ENCODE data around the gene SSNA1. TPM values are rescaled to one million over a fixed set of nuclear protein-coding genes. Genes with fewer than 3 reads are reported as not detected.

Gene SSNA1
- polyA plus RNA-seq, 1 experiment = 35.0 TPM

GRCh38 chr9:137166380-137167229 lies 21.9 kb upstream of the SSNA1 start:
- no peak for TF ChIP-seq CTCF (IDR thresholded peaks at IDR 0.05; ENCODE audit: low read depth, low read length)
- ChIA-PET CTCF (interaction anchor here (0.6 kb wide), 1 partner anchor 46 kb away, joined by 3 read pairs; no protein-coding TSS in a partner anchor), POLR2A (no interaction called here)
- Histone ChIP-seq H3K27ac (ENCODE audit: low read depth, low read length) (no peak overlapping the region), H3K4me3 (ENCODE audit: low read depth, low read length) (no peak overlapping the region), H3K9me3 (ENCODE audit: control insufficient read depth, insufficient read depth, low read length) (peaks cover 3% of the 10 kb centered on the region; the same call in 1 of the 2 replicates), H3K27me3 (ENCODE audit: control insufficient read depth, insufficient read depth, low read length) (peaks cover 67% of the 10 kb centered on the region)
- no peak for DNase-seq (ENCODE audit: low read depth, low spot score)

- CTCF ChIA-PET = interaction anchor here (0.6 kb wide), 1 partner anchor 47 kb away, joined by 3 read pairs; no protein-coding TSS in a partner anchor
- POLR2A ChIA-PET = no interaction called here
- Histone ChIP-seq H3K27ac (ENCODE audit: low read depth, low read length) (no peak overlapping the region), H3K9me3 (ENCODE audit: control insufficient read depth, insufficient read depth, low read length) (peaks cover 3% of the 10 kb centered on the region; the same call in 1 of the 2 replicates), H3K4me3 (ENCODE audit: low read depth, low read length) (no peak overlapping the region), H3K27me3 (ENCODE audit: control insufficient read depth, insufficient read depth, low read length) (peaks cover 71% of the 10 kb centered on the region)
- no peak for TF ChIP-seq CTCF (IDR thresholded peaks at IDR 0.05; ENCODE audit: low read depth, low read length)
- no peak for DNase-seq (ENCODE audit: low read depth, low spot score)
Observed at GRCh38 chr9:137167277-137167746, 21.2 kb upstream of the SSNA1 start.

- Histone ChIP-seq H3K4me3 (ENCODE audit: low read depth, low read length) (no peak overlapping the region), H3K27ac (ENCODE audit: low read depth, low read length) (no peak overlapping the region), H3K27me3 (ENCODE audit: control insufficient read depth, insufficient read depth, low read length) (peaks cover 71% of the 10 kb centered on the region), H3K9me3 (ENCODE audit: control insufficient read depth, insufficient read depth, low read length) (peaks cover 3% of the 10 kb centered on the region; the same call in 1 of the 2 replicates)
- POLR2A ChIA-PET = no interaction called here
- no peak for DNase-seq (ENCODE audit: low read depth, low spot score)
- TF ChIP-seq CTCF (IDR thresholded peaks at IDR 0.05; ENCODE audit: low read depth, low read length) = no peak
- CTCF ChIA-PET = no interaction called here
Observed at GRCh38 chr9:137167747-137168572, 20.5 kb upstream of the SSNA1 start.

GRCh38 chr9:137168573-137168903 lies 19.9 kb upstream of the SSNA1 start:
- ChIA-PET CTCF (no interaction called here), POLR2A (no interaction called here)
- Histone ChIP-seq H3K27me3 (ENCODE audit: control insufficient read depth, insufficient read depth, low read length) (peaks cover 68% of the 10 kb centered on the region), H3K4me3 (ENCODE audit: low read depth, low read length) (no peak overlapping the region), H3K9me3 (ENCODE audit: control insufficient read depth, insufficient read depth, low read length) (peaks cover 3% of the 10 kb centered on the region; the same call in 1 of the 2 replicates), H3K27ac (ENCODE audit: low read depth, low read length) (no peak overlapping the region)
- TF ChIP-seq CTCF (IDR thresholded peaks at IDR 0.05; ENCODE audit: low read depth, low read length) = no peak
- DNase-seq (ENCODE audit: low read depth, low spot score) = no peak
